HT-29 (cell line): Measurements from ENCODE around the gene CEACAM19. TPM values are rescaled to one million over a fixed set of nuclear protein-coding genes. Genes with fewer than 3 reads are reported as not detected.
A peak's percentile ranks its signal among the peaks of the same experiment; 100 is the strongest.
"Not testable (repeated sequence)": the region's sequence is repeated elsewhere in the genome, so short reads cannot be mapped to it uniquely, and the experiment has no call there.

ENCODE experiments used
- DNase-seq: peaks from one replicate; pipeline ENCODE4 v3.0.0-alpha.2; 2015; ENCODE audit warnings: low spot score
- total RNA-seq: library from RNA; depleted of rRNA; stranded (reverse); fragments of >200 nt; shearing (Covaris generic); gene quantifications from 2 replicates; pipeline ENCODE4 v1.2.3, GENCODE V29; 2014; rRNA removed

The CEACAM19 gene
- 1.0 and 2.2 TPM in 2 replicates for total RNA-seq

GRCh38 chr19:44671400-44671799 lies at the start of gene CEACAM19:
CEACAM19 (plus strand) TSS chr19:44671482; CDS start chr19:44671932, 450 bp downstream.
- peak; percentile 80 for DNase-seq

- DNase-seq: peak; percentile 64
These were observed 48.2 kb upstream of the CEACAM19 start for GRCh38 chr19:44623080-44623479.

- DNase-seq: no peak
These were observed 47.7 kb upstream of the CEACAM19 start for GRCh38 chr19:44623626-44624025.

- DNase-seq: no peak
These were observed 46.4 kb upstream of the CEACAM19 start for GRCh38 chr19:44624840-44625354.

- DNase-seq: not testable (repeated sequence)
These were observed 45.6 kb upstream of the CEACAM19 start for GRCh38 chr19:44625637-44626036.

GRCh38 chr19:44626048-44626624 lies 45.1 kb upstream of the CEACAM19 start:
- DNase-seq: peak; percentile 94

- no peak for DNase-seq
These were observed 43.7 kb upstream of the CEACAM19 start for GRCh38 chr19:44627631-44628030.

GRCh38 chr19:44628793-44629192 lies 42.5 kb upstream of the CEACAM19 start:
- no peak for DNase-seq

GRCh38 chr19:44631611-44632010 lies 39.7 kb upstream of the CEACAM19 start:
- not testable (repeated sequence) for DNase-seq

- DNase-seq: not testable (repeated sequence)
These were observed 37.2 kb upstream of the CEACAM19 start for GRCh38 chr19:44634058-44634457.

GRCh38 chr19:44634785-44635184 lies 36.5 kb upstream of the CEACAM19 start:
- DNase-seq: no peak

GRCh38 chr19:44635581-44636438 lies 35.5 kb upstream of the CEACAM19 start:
- no peak for DNase-seq

GRCh38 chr19:44636439-44637389 lies 34.6 kb upstream of the CEACAM19 start:
- DNase-seq: no peak

- DNase-seq: no peak
These were observed 33.9 kb upstream of the CEACAM19 start for GRCh38 chr19:44637390-44637764.

- no peak for DNase-seq
These were observed 30.8 kb upstream of the CEACAM19 start for GRCh38 chr19:44640518-44640917.

GRCh38 chr19:44641501-44642265 lies 29.6 kb upstream of the CEACAM19 start:
- DNase-seq: no peak

GRCh38 chr19:44642377-44642776 lies 28.9 kb upstream of the CEACAM19 start:
- no peak for DNase-seq

- DNase-seq: peak; percentile 95
These were observed 27.5 kb upstream of the CEACAM19 start, which contains the start of gene PVR for GRCh38 chr19:44643605-44644401. PVR (plus strand) TSS chr19:44643910; CDS start chr19:44644097, 187 bp downstream.

GRCh38 chr19:44644402-44645016 lies 26.8 kb upstream of the CEACAM19 start:
- peak; percentile 77 for DNase-seq
